Measurements from ENCODE around the gene GLTP. TPM values are rescaled to one million over a fixed set of nuclear protein-coding genes. Genes with fewer than 3 reads are reported as not detected.

Gene GLTP
- total and polyA plus RNA-seq, 12 donors: 18.0 to 28.0 (median 21.9) TPM

GRCh38 chr12:109896188-109896587 is 15.8 kb upstream of the GLTP start:
- ATAC-seq: no peak
- DNase-seq: no peak

DNA sequence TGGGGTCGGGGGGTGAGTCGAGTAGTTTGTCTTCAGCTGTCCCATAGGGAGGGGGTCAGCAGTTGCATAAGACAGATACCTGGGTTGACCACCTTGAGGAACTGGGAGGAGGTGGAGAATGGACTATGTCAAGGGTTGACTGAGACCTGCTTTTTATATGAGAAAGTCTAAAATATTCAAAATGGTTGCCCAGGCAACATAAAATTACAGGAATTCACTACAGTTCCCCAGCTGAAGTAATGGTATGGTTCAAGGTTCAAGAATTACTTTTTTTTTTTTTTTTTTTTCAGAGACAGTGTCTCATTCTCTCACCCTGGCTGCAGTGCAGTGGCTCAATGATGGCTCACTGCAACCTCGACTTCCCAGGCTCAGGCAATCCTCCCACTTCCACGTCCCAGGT is 14.6 kb upstream of the GLTP start:
- WGBS, 2 donors: 58 to 77% methylated on average over 4 of the region's 4 CpGs
- no peak for ATAC-seq

More at GRCh38 chr12:109896188-109896587, 15.8 kb upstream of the GLTP start:
- no peaks in the 10 kb centered on the region for H3K9me3 ChIP-seq
- H3K27ac ChIP-seq: no peak overlapping the region
- H3K36me3 ChIP-seq: no peaks in the 10 kb centered on the region
- peaks cover 0 to 5% (median 0%) of the 10 kb centered on the region in 7 donors for H3K27me3 ChIP-seq
- TF ChIP-seq, protein P1, sequence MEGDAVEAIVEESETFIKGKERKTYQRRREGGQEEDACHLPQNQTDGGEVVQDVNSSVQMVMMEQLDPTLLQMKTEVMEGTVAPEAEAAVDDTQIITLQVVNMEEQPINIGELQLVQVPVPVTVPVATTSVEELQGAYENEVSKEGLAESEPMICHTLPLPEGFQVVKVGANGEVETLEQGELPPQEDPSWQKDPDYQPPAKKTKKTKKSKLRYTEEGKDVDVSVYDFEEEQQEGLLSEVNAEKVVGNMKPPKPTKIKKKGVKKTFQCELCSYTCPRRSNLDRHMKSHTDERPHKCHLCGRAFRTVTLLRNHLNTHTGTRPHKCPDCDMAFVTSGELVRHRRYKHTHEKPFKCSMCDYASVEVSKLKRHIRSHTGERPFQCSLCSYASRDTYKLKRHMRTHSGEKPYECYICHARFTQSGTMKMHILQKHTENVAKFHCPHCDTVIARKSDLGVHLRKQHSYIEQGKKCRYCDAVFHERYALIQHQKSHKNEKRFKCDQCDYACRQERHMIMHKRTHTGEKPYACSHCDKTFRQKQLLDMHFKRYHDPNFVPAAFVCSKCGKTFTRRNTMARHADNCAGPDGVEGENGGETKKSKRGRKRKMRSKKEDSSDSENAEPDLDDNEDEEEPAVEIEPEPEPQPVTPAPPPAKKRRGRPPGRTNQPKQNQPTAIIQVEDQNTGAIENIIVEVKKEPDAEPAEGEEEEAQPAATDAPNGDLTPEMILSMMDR (IDR thresholded peaks at IDR 0.05): no peak
- peaks cover under 1 to 15% (median 13%) of the 10 kb centered on the region in 9 donors for H3K4me1 ChIP-seq
- 86% methylated on average over 6 of the region's 6 CpGs for WGBS, 2 donors
- intact Hi-C loops (cut with DNase I): no loop called here
- H3K4me3 ChIP-seq: no peak overlapping the region

GRCh38 chr12:109893261-109893995 is 13.1 kb upstream of the GLTP start:
- intact Hi-C loops (cut with DNase I): no loop called here
- no peak overlapping the region for H3K4me3 ChIP-seq
- H3K27ac ChIP-seq: no peak overlapping the region
- no peak for ATAC-seq
- TF ChIP-seq, protein P1 (IDR thresholded peaks at IDR 0.05): no peak
- no peak for DNase-seq
- H3K4me1 ChIP-seq: peaks cover 0 to 18% (median 6%) of the 10 kb centered on the region in 9 donors
- no peaks in the 10 kb centered on the region for H3K9me3 ChIP-seq
- peaks cover 0 to 5% (median 0%) of the 10 kb centered on the region in 7 donors for H3K27me3 ChIP-seq
- no peaks in the 10 kb centered on the region for H3K36me3 ChIP-seq
- WGBS, 2 donors: 81% methylated on average over 7 of the region's 7 CpGs

More for the DNA sequence above, 14.6 kb upstream of the GLTP start:
- H3K36me3 ChIP-seq: no peaks in the 10 kb centered on the region
- H3K4me3 ChIP-seq: no peak overlapping the region
- TF ChIP-seq, protein P1 (IDR thresholded peaks at IDR 0.05): no peak
- no peaks in the 10 kb centered on the region for H3K9me3 ChIP-seq
- DNase-seq: no peak
- peaks cover 0 to 12% (median 7%) of the 10 kb centered on the region in 9 donors for H3K4me1 ChIP-seq
- no peak overlapping the region for H3K27ac ChIP-seq
- H3K27me3 ChIP-seq: peaks cover 0 to 5% (median 0%) of the 10 kb centered on the region in 7 donors
- intact Hi-C loops (cut with DNase I): no loop called here

- peaks cover 0 to 5% (median 0%) of the 10 kb centered on the region in 7 donors for H3K27me3 ChIP-seq
- no peak for DNase-seq
- no peaks in the 10 kb centered on the region for H3K36me3 ChIP-seq
- H3K27ac ChIP-seq: no peak overlapping the region
- no peak for ATAC-seq
- no peak overlapping the region for H3K4me3 ChIP-seq
- WGBS, 2 donors: 77 to 78% methylated on average over 4 of the region's 4 CpGs
- intact Hi-C loops (cut with DNase I): no loop called here
- TF ChIP-seq, protein P1 (IDR thresholded peaks at IDR 0.05): no peak
- H3K9me3 ChIP-seq: no peaks in the 10 kb centered on the region
- H3K4me1 ChIP-seq: peaks cover 0 to 25% (median 11%) of the 10 kb centered on the region in 9 donors
Observed at GRCh38 chr12:109892748-109893147, 12.4 kb upstream of the GLTP start.

Data from heart right ventricle (tissue), 16 donors.